WTC11 (cell line): ENCODE measurements around the gene NAALADL2. TPM values are rescaled to one million over a fixed set of nuclear protein-coding genes. Genes with fewer than 3 reads are reported as not detected.

Source experiments
- ATAC-seq: fragments of 200-7000 bp; cut with Tn5 transposase; 2 replicates; pipeline ENCODE4 v1.10.0; 2021; ENCODE audit warnings: mild to moderate bottlenecking, moderate library complexity
- CTCF ChIA-PET: fragments of 300-600 bp; sonication (Branson Sonifier 250); formaldehyde crosslinking; loops from one replicate; lab custom pipeline; 2021; ENCODE audit warnings: antibody characterized with exemption; lab: Charles Lee
- POLR2A ChIA-PET: fragments of 350-600 bp; sonication (Branson Sonifier 250); formaldehyde crosslinking; loops from one replicate; lab custom pipeline; 2021; ENCODE audit warnings: antibody characterized with exemption; lab: Charles Lee
- DNase-seq: peaks from one replicate; pipeline ENCODE4 v3.0.0; 2021; ENCODE audit warnings: low spot score
- H3K27ac Mint-ChIP-seq: 2 replicates; pipeline ENCODE4 v1.8.0; 2021; ENCODE audit warnings: mixed read lengths
- H3K27me3 Mint-ChIP-seq: 2 replicates; pipeline ENCODE4 v1.8.0; 2021; ENCODE audit warnings: low read depth, mild to moderate bottlenecking, moderate library complexity, mixed read lengths
- H3K36me3 Mint-ChIP-seq: 2 replicates; pipeline ENCODE4 v1.8.0; 2021; ENCODE audit warnings: mixed read lengths
- H3K4me1 Mint-ChIP-seq: 2 replicates; pipeline ENCODE4 v1.8.0; 2022; ENCODE audit warnings: mixed read lengths
- H3K4me3 Mint-ChIP-seq: 2 replicates; pipeline ENCODE4 v1.8.0; 2021; ENCODE audit warnings: mild to moderate bottlenecking, moderate library complexity, mixed read lengths
- H3K9me3 Mint-ChIP-seq: 2 replicates; pipeline ENCODE4 v1.8.0; 2021; ENCODE audit warnings: mixed read lengths
- ATF3 ChIP-seq: sonication (generic); formaldehyde crosslinking; conservative IDR thresholded peaks from 2 replicates; pipeline ENCODE4 v1.8.1; 2022; ENCODE audit warnings: mild to moderate bottlenecking, missing genetic modification reagents
- CTCF ChIP-seq: fragments of 200-600 bp; IDR thresholded peaks from 2 replicates; pipeline ENCODE4 v1.8.0; 2022; ENCODE audit warnings: antibody characterized with exemption
- E2F5 ChIP-seq: sonication (generic); formaldehyde crosslinking; IDR thresholded peaks from 2 replicates; pipeline ENCODE4 v1.8.1; 2022; ENCODE audit warnings: mild to moderate bottlenecking, moderate library complexity, missing genetic modification reagents
- ELF4 ChIP-seq: sonication (generic); formaldehyde crosslinking; IDR thresholded peaks from 2 replicates; pipeline ENCODE4 v1.8.1; 2022; ENCODE audit warnings: low read depth, mild to moderate bottlenecking, moderate library complexity, missing genetic modification reagents
- ETV6 ChIP-seq: sonication (generic); formaldehyde crosslinking; IDR thresholded peaks from 2 replicates; pipeline ENCODE4 v1.8.1; 2022; ENCODE audit warnings: mild to moderate bottlenecking, missing genetic modification reagents
- FOXP1 ChIP-seq: sonication (generic); formaldehyde crosslinking; IDR thresholded peaks from 2 replicates; pipeline ENCODE4 v1.8.0; 2022; ENCODE audit warnings: missing genetic modification reagents, mild to moderate bottlenecking, moderate library complexity, borderline replicate concordance
- GABPB1 ChIP-seq: sonication (generic); formaldehyde crosslinking; IDR thresholded peaks from 2 replicates; pipeline ENCODE4 v1.8.1; 2023; ENCODE audit warnings: mild to moderate bottlenecking, missing genetic modification reagents
- MAX ChIP-seq: sonication (generic); formaldehyde crosslinking; IDR thresholded peaks from 2 replicates; pipeline ENCODE4 v1.8.0; 2022; ENCODE audit warnings: mild to moderate bottlenecking, missing genetic modification reagents
- MLX ChIP-seq: sonication (generic); formaldehyde crosslinking; IDR thresholded peaks from 2 replicates; pipeline ENCODE4 v1.8.1; 2023; ENCODE audit warnings: mild to moderate bottlenecking, missing genetic modification reagents, moderate library complexity
- MXD4 ChIP-seq: fragments of 250-450 bp; sonication (Bioruptor Pico); IDR thresholded peaks from 2 replicates; pipeline ENCODE4 v1.8.0; 2021; ENCODE audit warnings: mild to moderate bottlenecking, moderate library complexity, borderline replicate concordance
- MYBL2 ChIP-seq: sonication (generic); formaldehyde crosslinking; IDR thresholded peaks from 2 replicates; pipeline ENCODE4 v1.8.1; 2023; ENCODE audit warnings: mild to moderate bottlenecking, moderate library complexity, missing genetic modification reagents
- NFATC4 ChIP-seq: fragments of 250-450 bp; sonication (Bioruptor Pico); IDR thresholded peaks from 2 replicates; pipeline ENCODE4 v1.9.0; 2021; ENCODE audit warnings: mild to moderate bottlenecking
- NFE2L1 ChIP-seq: sonication (generic); formaldehyde crosslinking; IDR thresholded peaks from 2 replicates; pipeline ENCODE4 v1.8.1; 2023; ENCODE audit warnings: missing genetic modification reagents
- NR2C2 ChIP-seq: sonication (generic); formaldehyde crosslinking; IDR thresholded peaks from 2 replicates; pipeline ENCODE4 v1.8.0; 2022; ENCODE audit warnings: mild to moderate bottlenecking, missing genetic modification reagents
- SMAD4 ChIP-seq: sonication (generic); formaldehyde crosslinking; IDR thresholded peaks from 2 replicates; pipeline ENCODE4 v1.8.0; 2022; ENCODE audit warnings: mild to moderate bottlenecking, missing genetic modification reagents
- SOX15 ChIP-seq: fragments of 250-450 bp; sonication (Bioruptor Pico); IDR thresholded peaks from 2 replicates; pipeline ENCODE4 v1.9.0; 2021; ENCODE audit warnings: mild to moderate bottlenecking
- TEAD1 ChIP-seq: sonication (generic); formaldehyde crosslinking; IDR thresholded peaks from 2 replicates; pipeline ENCODE4 v1.8.0; 2022; ENCODE audit warnings: mild to moderate bottlenecking, missing genetic modification reagents
- ZNF138 ChIP-seq: sonication (generic); formaldehyde crosslinking; conservative IDR thresholded peaks from 2 replicates; pipeline ENCODE4 v1.8.1; 2022; ENCODE audit warnings: mild to moderate bottlenecking, moderate library complexity, missing genetic modification reagents
- ZNF281 ChIP-seq: sonication (generic); formaldehyde crosslinking; IDR thresholded peaks from 2 replicates; pipeline ENCODE4 v1.8.0; 2023; ENCODE audit warnings: mild to moderate bottlenecking, missing genetic modification reagents
- ZNF396 ChIP-seq: fragments of 250-450 bp; sonication (Bioruptor Pico); IDR thresholded peaks from 2 replicates; pipeline ENCODE4 v1.8.0; 2021; ENCODE audit warnings: mild to moderate bottlenecking, moderate library complexity, borderline replicate concordance
- ZNF425 ChIP-seq: fragments of 250-450 bp; sonication (Bioruptor Pico); conservative IDR thresholded peaks from 2 replicates; pipeline ENCODE4 v1.9.0; 2021; ENCODE audit warnings: mild to moderate bottlenecking
- ZNF671 ChIP-seq: fragments of 250-450 bp; sonication (Bioruptor Pico); IDR thresholded peaks from 2 replicates; pipeline ENCODE4 v1.8.0; 2021; ENCODE audit warnings: mild to moderate bottlenecking
- total RNA-seq: library from RNA; stranded (reverse); gene quantifications from 3 replicates; pipeline ENCODE4 v1.2.3, GENCODE V29; 2021

NAALADL2 gene
- total RNA-seq, 1 experiment from 2014 or later = 1.2 TPM

- CTCF ChIA-PET = no interaction called here
Measured at GRCh38 chr3:175378348-175378747, 519.2 kb downstream of the NAALADL2 start.

GRCh38 chr3:175381685-175382084 is 522.6 kb downstream of the NAALADL2 start:
- Mint-ChIP-seq H3K4me3 (no peak overlapping the region), H3K4me1 (peaks cover 5% of the 10 kb centered on the region), H3K27ac (no peak overlapping the region), H3K9me3 (peaks cover 15% of the 10 kb centered on the region), H3K36me3 (peaks cover 7% of the 10 kb centered on the region; the same call in 1 of the 2 replicates), H3K27me3 (no peaks in the 10 kb centered on the region)
- DNase-seq (no peak), ATAC-seq (no peak)
- ChIA-PET POLR2A (no interaction called here), CTCF (no interaction called here)
- TF ChIP-seq SMAD4 (CRISPR knock-in tag) = no peak
- TF ChIP-seq ZNF396 (CRISPR knock-in tag) = no peak
- TF ChIP-seq NR2C2 (CRISPR knock-in tag) = no peak
- TF ChIP-seq NFE2L1 (CRISPR knock-in tag) = no peak
- no peak for TF ChIP-seq CTCF
- no peak for TF ChIP-seq MYBL2 (CRISPR knock-in tag)
- no peak for TF ChIP-seq TEAD1 (CRISPR knock-in tag)
- TF ChIP-seq FOXP1 (CRISPR knock-in tag) = no peak
- TF ChIP-seq NFATC4 (CRISPR knock-in tag) = no peak
- no peak for TF ChIP-seq ETV6

More at GRCh38 chr3:175378348-175378747, 519.2 kb downstream of the NAALADL2 start:
- H3K27me3 Mint-ChIP-seq = no peaks in the 10 kb centered on the region
- no peak for TF ChIP-seq ELF4 (CRISPR knock-in tag)
- TF ChIP-seq MAX (CRISPR knock-in tag) = no peak
- TF ChIP-seq ZNF425 (CRISPR knock-in tag) = no peak
- no peak for TF ChIP-seq GABPB1 (CRISPR knock-in tag)
- TF ChIP-seq NFATC4 (CRISPR knock-in tag) = no peak
- TF ChIP-seq MXD4 (CRISPR knock-in tag) = no peak
- TF ChIP-seq ZNF281 = no peak
- TF ChIP-seq SOX15 = no peak
- TF ChIP-seq NFE2L1 (CRISPR knock-in tag) = no peak
- TF ChIP-seq ATF3 (CRISPR knock-in tag) = no peak
- TF ChIP-seq E2F5 (CRISPR knock-in tag) = no peak
- TF ChIP-seq ZNF671 (CRISPR knock-in tag) = no peak
- TF ChIP-seq MLX (CRISPR knock-in tag) = no peak
- no peak for TF ChIP-seq ZNF138 (CRISPR knock-in tag)
- H3K9me3 Mint-ChIP-seq = peaks cover 15% of the 10 kb centered on the region
- ATAC-seq = no peak
- no peak for DNase-seq
- H3K4me3 Mint-ChIP-seq = no peak overlapping the region
- H3K4me1 Mint-ChIP-seq = peaks cover 5% of the 10 kb centered on the region
- POLR2A ChIA-PET = no interaction called here
- H3K36me3 Mint-ChIP-seq = peaks cover 7% of the 10 kb centered on the region; the same call in 1 of the 2 replicates
- H3K27ac Mint-ChIP-seq = no peak overlapping the region
